ENCODE measurements around the gene KNG1.
"Not testable (repeated sequence)": the region's sequence is repeated elsewhere in the genome, so short reads cannot be mapped to it uniquely, and the experiment has no call there.

The KNG1 gene

DNA sequence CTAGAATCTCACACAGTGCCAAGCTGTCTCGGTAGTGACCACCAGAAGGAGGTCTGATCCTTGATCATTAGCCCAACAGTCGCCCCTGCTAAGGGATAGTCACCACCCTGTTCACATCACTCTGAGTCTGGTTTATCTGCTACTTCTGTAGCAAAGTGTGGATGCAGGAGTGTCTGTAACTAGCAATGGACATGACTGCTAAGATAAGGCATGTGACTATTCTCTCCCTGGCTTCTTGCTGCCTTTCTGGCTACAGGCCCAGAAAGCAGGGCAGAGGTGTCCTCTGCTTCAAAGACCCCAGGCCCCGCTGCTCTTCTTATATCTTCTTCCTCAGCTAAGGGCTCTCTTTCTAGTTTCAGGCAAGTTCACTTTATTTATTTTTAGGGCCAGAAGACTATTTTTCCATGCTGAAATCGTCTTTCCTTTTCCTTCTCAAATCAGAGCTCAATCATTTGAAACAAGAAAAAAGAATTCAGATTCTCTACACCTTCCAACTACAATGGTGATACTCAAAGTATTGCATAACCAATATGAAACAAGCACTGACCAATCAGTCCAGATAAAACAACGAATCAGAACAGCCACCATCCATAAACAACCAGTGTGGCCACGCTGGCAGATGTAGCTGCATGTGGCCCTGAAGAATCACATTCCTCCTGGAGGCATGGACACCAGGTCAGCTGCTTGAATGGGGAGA lies 8.0 kb upstream of the KNG1 start:
- no peak for DNase-seq (ENCODE audit: low read depth)
- H3K4me3 ChIP-seq (ENCODE audit: low read length), result no peak overlapping the region
- TF ChIP-seq CTCF (conservative IDR thresholded peaks at IDR 0.05; ENCODE audit: low read length), result no peak

- H3K4me3 ChIP-seq (ENCODE audit: low read length); DNase-seq (ENCODE audit: low read depth): not testable (repeated sequence)
Observed at GRCh38 chr3:186710694-186711093, 6.5 kb upstream of the KNG1 start.

GRCh38 chr3:186713499-186713898 lies 3.7 kb upstream of the KNG1 start:
- no peak for DNase-seq (ENCODE audit: low read depth)
- no peak overlapping the region for H3K4me3 ChIP-seq (ENCODE audit: low read length)
- TF ChIP-seq CTCF (conservative IDR thresholded peaks at IDR 0.05; ENCODE audit: low read length), result no peak

- H3K4me3 ChIP-seq (ENCODE audit: low read length), result no peak overlapping the region
- no peak for DNase-seq (ENCODE audit: low read depth)
- no peak for TF ChIP-seq CTCF (conservative IDR thresholded peaks at IDR 0.05; ENCODE audit: low read length)
Observed at GRCh38 chr3:186719945-186720739, 3.0 kb downstream of the KNG1 start.

- DNase-seq (ENCODE audit: low read depth), result peak; percentile 6
Observed at GRCh38 chr3:186722457-186722856, 5.3 kb downstream of the KNG1 start.

GRCh38 chr3:186724911-186725310 lies 7.8 kb downstream of the KNG1 start:
- DNase-seq (ENCODE audit: low read depth), result no peak
- TF ChIP-seq CTCF (conservative IDR thresholded peaks at IDR 0.05; ENCODE audit: low read length), result no peak
- no peak overlapping the region for H3K4me3 ChIP-seq (ENCODE audit: low read length)

More at GRCh38 chr3:186722457-186722856, 5.3 kb downstream of the KNG1 start:
- H3K4me3 ChIP-seq (ENCODE audit: low read length), result no peak overlapping the region
- peak; percentile 35 for TF ChIP-seq CTCF (conservative IDR thresholded peaks at IDR 0.05; ENCODE audit: low read length)

GRCh38 chr3:186732169-186732766 lies 15.1 kb downstream of the KNG1 start:
- no peak for DNase-seq (ENCODE audit: low read depth)
- no peak overlapping the region for H3K4me3 ChIP-seq (ENCODE audit: low read length)
- TF ChIP-seq CTCF (conservative IDR thresholded peaks at IDR 0.05; ENCODE audit: low read length), result no peak

Measured in AG10803 (cell line).